Thoracic aorta (tissue), 2 donors: ENCODE results near the gene ZNF75A. TPM values are rescaled to one million over a fixed set of nuclear protein-coding genes. Genes with fewer than 3 reads are reported as not detected.
A peak's percentile ranks its signal among the peaks of the same experiment; 100 is the strongest.

Experiments
- ATAC-seq: fragments of 150-250 bp; one replicate; pipeline ENCODE4 v1.8.0; 2017; ENCODE audit warnings: low read depth; ENCODE audit not compliant: insufficient number of reproducible peaks, low FRiP score
- DNase-seq: peaks from one replicate; pipeline ENCODE4 v3.0.0-alpha.2; 2020; ENCODE audit warnings: low spot score
- H3K27ac ChIP-seq, 2 donors: fragments of 200-600 bp; sonication (generic); 1 replicate in 1 of 2; 2 replicates in 1 of 2; pipeline ENCODE4 v1.5.1; 2016; ENCODE audit warnings: mild to moderate bottlenecking in 2 of 2, moderate library complexity in 2 of 2
- H3K27me3 ChIP-seq: fragments of 200-600 bp; sonication (generic); replicated peaks from 2 replicates; pipeline ENCODE4 v1.6.0; 2016; ENCODE audit warnings: mild to moderate bottlenecking; ENCODE audit not compliant: insufficient read depth
- H3K36me3 ChIP-seq: fragments of 200-600 bp; sonication (generic); one replicate; pipeline ENCODE4 v1.5.1; 2016
- H3K4me1 ChIP-seq, 2 donors: fragments of 200-600 bp; sonication (generic); 1 replicate in 1 of 2; 2 replicates in 1 of 2; pipeline versions ENCODE4 v1.5.1 to v1.6.0; 2016; ENCODE audit warnings: low read depth in 2 of 2, mild to moderate bottlenecking in 1 of 2; ENCODE audit not compliant: control insufficient read depth in 1 of 2
- H3K4me3 ChIP-seq: fragments of 200-600 bp; sonication (generic); 2 replicates; pipeline ENCODE4 v1.5.1; 2016; ENCODE audit warnings: mild to moderate bottlenecking
- H3K9me3 ChIP-seq: fragments of 200-600 bp; sonication (generic); 2 replicates; pipeline ENCODE4 v1.5.1; 2016
- total RNA-seq, 2 donors: library from RNA; depleted of rRNA; stranded (reverse); fragments of >200 nt; gene quantifications; one replicate each; pipeline versions ENCODE4 v1.1.0 to v1.2.3, GENCODE V29; 2016
- TF ChIP-seq, protein P1 (sequence below): fragments of 200-600 bp; sonication (generic); IDR thresholded peaks from one replicate; pipeline ENCODE4 v1.5.1; 2019; ENCODE audit warnings: antibody characterized with exemption

The ZNF75A gene
- total RNA-seq, 2 donors from 2014 or later: 11.5 to 41.6 TPM

DNA sequence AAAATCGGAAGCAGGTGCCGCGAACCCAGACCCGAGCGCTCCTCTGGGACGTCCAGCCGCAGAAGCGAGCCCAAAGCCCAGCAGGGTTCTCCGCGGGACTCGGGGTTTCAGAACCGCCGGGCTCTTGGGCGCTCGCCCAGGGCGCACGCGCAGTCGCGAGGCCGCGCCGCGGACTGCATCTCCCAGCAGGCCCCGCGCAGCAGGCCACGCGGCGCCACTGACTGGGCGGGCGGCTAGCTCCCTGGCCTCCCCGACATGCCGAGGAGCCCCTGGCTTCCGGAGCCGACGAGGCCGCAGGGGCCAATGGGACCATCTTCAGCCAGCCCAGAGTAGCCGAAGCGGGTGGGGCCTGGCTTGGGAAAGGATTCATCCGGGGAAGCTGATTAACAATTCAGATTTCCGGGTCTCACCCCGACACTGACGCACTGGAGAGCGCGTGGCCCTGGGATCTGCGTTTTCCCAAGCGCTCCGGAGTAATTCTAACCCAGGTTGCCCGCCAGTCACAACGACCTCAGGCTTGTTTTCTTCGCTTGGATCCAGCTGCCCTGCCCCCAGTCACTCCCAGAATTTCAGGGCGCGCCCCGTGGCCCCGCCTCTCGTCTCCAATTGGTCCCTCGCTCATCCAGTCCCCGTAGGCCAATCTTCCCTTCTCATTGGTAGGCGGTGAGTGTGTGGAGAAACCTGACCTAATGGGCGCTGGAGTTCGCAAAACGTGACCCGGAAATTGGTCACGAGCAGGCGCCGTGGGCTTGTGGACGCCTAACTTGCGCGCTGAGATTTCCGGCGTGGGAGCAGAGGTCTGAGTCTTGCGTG lies 22.4 kb upstream of the ZNF75A start, which contains the start of gene ZNF263:
ZNF263 (plus strand) TSS at position 762 of the 813 bp plus-strand sequence. CDS start 328 bp downstream, outside the sequence.
- peak; percentile 100 for ATAC-seq
- no peaks in the 10 kb centered on the region for H3K27me3 ChIP-seq

DNA sequence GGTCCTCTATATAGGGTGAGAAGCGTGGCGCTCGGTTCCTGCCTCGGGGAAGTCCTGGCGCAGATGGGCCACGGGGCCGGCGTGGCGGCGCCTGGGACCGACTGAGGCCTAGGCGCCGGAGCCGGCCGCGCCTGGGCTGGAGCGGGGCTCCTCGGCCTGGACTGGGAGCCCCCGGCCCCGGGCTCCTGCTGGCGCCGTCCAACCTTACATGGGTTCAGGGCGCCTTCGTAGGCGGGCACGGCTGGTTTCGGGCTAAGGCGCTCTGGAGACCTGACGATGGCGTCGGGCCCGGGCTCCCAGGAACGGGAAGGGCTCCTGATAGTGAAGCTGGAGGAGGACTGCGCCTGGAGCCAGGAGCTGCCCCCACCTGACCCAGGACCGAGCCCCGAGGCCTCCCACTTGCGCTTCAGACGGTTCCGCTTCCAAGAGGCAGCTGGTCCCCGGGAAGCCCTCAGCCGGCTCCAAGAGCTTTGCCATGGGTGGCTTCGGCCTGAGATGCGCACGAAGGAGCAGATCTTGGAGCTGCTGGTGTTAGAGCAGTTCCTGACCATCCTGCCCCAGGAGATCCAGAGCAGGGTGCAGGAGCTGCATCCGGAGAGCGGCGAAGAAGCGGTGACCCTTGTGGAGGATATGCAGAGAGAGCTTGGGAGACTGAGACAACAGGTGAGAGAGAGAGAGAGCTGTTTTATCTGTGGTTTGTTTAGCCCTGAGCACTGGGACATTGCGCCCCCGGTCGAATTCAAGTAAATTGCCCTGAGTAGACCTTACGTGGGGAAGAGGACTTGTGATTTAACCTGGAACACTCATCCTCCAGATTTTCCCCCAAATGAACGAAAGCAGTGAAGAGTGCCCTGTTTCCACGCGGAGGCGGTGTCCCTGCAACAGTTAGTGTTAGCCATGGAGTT lies 21.5 kb upstream of the ZNF75A start:
- no peak for DNase-seq
- peak overlapping the region; percentile 84 for H3K4me3 ChIP-seq

More for the DNA sequence above, 22.4 kb upstream of the ZNF75A start, which contains the start of gene ZNF263:
- DNase-seq: peak; percentile 91
- Histone ChIP-seq H3K4me1 (peaks cover 14 to 28% of the 10 kb centered on the region in 2 donors), H3K36me3 (peaks cover 12% of the 10 kb centered on the region), H3K27ac (peak within 1 kb of the TSS; percentile 97 to 99), H3K4me3 (peak within 1 kb of the TSS; percentile 84), H3K9me3 (peaks cover 3% of the 10 kb centered on the region)
- TF ChIP-seq, protein P1, sequence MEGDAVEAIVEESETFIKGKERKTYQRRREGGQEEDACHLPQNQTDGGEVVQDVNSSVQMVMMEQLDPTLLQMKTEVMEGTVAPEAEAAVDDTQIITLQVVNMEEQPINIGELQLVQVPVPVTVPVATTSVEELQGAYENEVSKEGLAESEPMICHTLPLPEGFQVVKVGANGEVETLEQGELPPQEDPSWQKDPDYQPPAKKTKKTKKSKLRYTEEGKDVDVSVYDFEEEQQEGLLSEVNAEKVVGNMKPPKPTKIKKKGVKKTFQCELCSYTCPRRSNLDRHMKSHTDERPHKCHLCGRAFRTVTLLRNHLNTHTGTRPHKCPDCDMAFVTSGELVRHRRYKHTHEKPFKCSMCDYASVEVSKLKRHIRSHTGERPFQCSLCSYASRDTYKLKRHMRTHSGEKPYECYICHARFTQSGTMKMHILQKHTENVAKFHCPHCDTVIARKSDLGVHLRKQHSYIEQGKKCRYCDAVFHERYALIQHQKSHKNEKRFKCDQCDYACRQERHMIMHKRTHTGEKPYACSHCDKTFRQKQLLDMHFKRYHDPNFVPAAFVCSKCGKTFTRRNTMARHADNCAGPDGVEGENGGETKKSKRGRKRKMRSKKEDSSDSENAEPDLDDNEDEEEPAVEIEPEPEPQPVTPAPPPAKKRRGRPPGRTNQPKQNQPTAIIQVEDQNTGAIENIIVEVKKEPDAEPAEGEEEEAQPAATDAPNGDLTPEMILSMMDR: no peak

DNA sequence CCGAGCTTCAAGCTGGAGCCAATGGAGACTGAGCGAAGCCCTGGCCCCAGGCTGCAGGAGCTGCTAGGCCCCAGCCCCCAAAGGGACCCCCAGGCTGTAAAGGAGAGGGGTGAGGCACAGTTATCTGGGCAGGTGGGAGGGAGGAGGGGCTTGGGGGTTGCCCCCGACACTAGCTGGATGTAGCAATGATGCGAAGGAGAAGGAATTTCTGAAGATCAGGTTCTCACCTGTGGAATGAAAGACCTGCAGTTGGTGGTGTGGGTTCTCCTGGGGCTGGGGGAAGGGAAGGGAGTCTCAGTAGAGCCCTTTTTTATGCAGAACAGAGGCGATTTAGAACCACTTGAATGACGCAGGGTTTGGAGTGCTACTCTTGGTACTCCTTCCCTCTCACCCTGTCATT lies 20.2 kb upstream of the ZNF75A start:
- Histone ChIP-seq H3K36me3 (peaks cover 33% of the 10 kb centered on the region), H3K27ac (no peak overlapping the region), H3K4me3 (peak overlapping the region; percentile 84), H3K27me3 (no peaks in the 10 kb centered on the region), H3K9me3 (peaks cover 25% of the 10 kb centered on the region), H3K4me1 (peaks cover 14 to 28% of the 10 kb centered on the region in 2 donors)
- no peak for ATAC-seq
- TF ChIP-seq, protein P1: no peak
- DNase-seq: no peak

More for the DNA sequence above, 21.5 kb upstream of the ZNF75A start:
- Histone ChIP-seq H3K27ac (peak overlapping the region; percentile 97 to 99), H3K4me1 (peaks cover 14 to 28% of the 10 kb centered on the region in 2 donors), H3K36me3 (peaks cover 20% of the 10 kb centered on the region), H3K27me3 (no peaks in the 10 kb centered on the region), H3K9me3 (peaks cover 12% of the 10 kb centered on the region)
- no peak for ATAC-seq
- TF ChIP-seq, protein P1: no peak

DNA sequence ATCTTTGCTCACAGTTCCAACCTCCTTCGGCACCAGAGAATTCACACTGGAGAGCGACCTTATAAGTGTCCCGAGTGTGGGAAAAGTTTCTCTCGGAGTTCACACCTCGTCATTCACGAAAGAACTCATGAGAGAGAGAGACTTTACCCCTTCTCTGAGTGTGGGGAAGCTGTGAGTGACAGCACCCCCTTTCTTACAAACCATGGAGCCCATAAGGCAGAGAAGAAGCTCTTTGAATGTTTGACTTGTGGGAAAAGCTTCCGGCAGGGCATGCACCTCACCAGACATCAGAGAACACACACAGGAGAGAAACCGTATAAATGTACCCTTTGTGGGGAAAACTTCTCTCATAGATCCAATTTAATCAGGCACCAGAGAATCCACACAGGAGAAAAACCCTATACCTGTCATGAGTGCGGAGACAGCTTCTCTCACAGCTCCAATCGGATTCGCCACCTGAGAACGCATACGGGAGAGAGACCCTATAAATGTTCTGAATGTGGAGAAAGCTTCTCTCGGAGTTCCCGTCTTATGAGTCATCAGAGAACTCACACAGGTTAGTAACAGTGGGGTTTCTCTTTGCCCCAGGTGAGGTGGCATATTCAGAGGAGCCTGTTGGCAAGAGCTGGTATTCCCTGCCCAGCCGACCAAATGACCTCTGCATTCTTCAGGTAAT lies 15.2 kb upstream of the ZNF75A start:
- ATAC-seq (no peak), DNase-seq (no peak)
- Histone ChIP-seq H3K27ac (no peak overlapping the region), H3K36me3 (peaks cover 61% of the 10 kb centered on the region), H3K4me3 (no peak overlapping the region), H3K4me1 (peaks cover under 1 to 7% of the 10 kb centered on the region in 2 donors), H3K27me3 (no peaks in the 10 kb centered on the region), H3K9me3 (peaks cover 71% of the 10 kb centered on the region)
- TF ChIP-seq, protein P1: no peak
